IPS-15b (cell line): Measurements from ENCODE around the gene NFATC2.
"Not testable (repeated sequence)": the region's sequence is repeated elsewhere in the genome, so short reads cannot be mapped to it uniquely, and the experiment has no call there.

Experiments
- H3K27me3 ChIP-seq: one replicate; pipeline ENCODE4 v1.6.1; 2013; ENCODE audit warnings: low read length; ENCODE audit not compliant: control insufficient read depth, insufficient read depth
- H3K36me3 ChIP-seq: one replicate; pipeline ENCODE4 v1.6.1; 2013; ENCODE audit warnings: low read length; ENCODE audit not compliant: control insufficient read depth, insufficient read depth
- H3K4me1 ChIP-seq: one replicate; pipeline ENCODE4 v1.6.1; 2013; ENCODE audit warnings: mild to moderate bottlenecking, low read length; ENCODE audit not compliant: control insufficient read depth, insufficient read depth
- H3K4me3 ChIP-seq: one replicate; pipeline ENCODE4 v1.5.1; 2013; ENCODE audit warnings: low read depth, low read length
- H3K9ac ChIP-seq: one replicate; pipeline ENCODE4 v1.6.1; 2013; ENCODE audit warnings: low read depth, mild to moderate bottlenecking, low read length
- H3K9me3 ChIP-seq: one replicate; pipeline ENCODE4 v1.6.1; 2013; ENCODE audit warnings: mild to moderate bottlenecking, low read length; ENCODE audit not compliant: control insufficient read depth, insufficient read depth

The NFATC2 gene

DNA sequence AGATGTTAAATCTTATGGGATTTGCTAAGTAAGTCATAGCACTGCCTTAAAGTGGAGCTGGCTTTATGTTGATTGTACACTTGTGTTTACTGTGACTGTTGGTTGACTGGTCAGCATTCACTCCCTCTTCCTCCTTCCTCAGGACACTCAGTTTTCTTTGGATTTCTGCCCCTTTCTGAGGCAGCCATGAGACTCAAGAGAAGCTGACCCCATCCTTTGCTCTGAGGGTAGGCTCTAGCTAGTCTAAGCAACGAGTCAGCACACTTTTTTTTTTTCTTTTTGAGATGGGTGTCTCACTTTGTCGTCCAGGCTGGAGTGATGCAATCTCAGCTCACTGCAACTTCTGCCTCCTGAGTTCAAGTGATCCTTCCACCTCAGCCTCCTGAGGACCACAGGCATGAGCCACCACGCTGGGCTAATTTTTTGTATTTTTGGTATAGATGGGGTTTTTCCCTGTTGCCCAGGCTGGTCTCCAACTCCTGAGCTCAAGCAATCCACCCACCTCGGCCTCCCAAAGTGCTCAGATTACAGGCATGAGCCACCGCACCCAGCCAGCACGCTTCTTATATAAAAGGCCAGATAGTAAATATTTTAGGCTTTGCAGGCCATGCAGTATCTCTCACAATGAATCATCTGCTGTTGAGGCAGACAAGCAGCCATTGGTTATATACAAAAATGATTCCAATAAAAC lies 191.4 kb downstream of the NFATC2 start:
- no peaks in the 10 kb centered on the region for H3K36me3 ChIP-seq
- no peaks in the 10 kb centered on the region for H3K9me3 ChIP-seq
- peaks cover 7% of the 10 kb centered on the region for H3K27me3 ChIP-seq
- no peak overlapping the region for H3K9ac ChIP-seq
- no peaks in the 10 kb centered on the region for H3K4me1 ChIP-seq
- no peak overlapping the region for H3K4me3 ChIP-seq

DNA sequence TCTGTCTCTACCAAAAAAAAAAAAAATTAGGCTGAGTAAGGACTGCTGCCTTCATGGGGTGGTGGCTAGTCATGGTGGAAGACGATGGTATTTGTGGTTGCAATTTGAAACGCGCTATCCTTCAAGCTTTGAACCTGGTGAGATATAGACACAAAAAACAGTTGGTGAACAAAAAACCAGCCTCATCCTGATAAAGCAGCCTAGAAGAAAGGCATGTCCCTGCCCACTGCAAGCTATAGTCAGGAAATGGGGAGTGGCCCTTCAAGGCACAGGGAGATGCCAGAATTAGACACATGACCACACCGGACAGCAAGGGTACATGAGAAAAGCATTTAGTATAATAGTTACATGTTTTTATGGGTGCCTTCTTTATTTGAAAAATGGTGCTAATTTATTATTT lies 193.6 kb downstream of the NFATC2 start:
- Histone ChIP-seq H3K4me3 (no peak overlapping the region), H3K9me3 (no peaks in the 10 kb centered on the region), H3K9ac (no peak overlapping the region), H3K27me3 (peaks cover 7% of the 10 kb centered on the region), H3K36me3 (no peaks in the 10 kb centered on the region), H3K4me1 (no peaks in the 10 kb centered on the region)

DNA sequence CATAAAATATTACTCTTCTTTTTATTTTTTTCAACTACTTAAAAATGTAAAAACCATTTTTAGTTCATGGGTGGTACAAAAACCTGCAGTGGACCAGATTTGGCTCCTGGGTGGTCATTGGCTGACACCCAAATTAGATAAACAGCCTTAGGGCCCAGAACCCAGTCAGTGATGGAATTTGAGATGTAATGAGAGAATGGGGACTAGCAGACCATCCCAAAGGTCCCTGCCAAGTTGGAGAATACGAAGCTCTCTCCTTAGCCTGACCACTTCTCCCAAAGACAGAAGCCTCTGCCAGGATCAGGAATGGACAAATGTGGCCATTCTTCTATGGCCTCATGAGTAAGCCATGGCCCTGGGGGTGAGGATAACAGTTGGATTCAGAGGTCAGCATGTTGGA lies 194.7 kb downstream of the NFATC2 start:
- Histone ChIP-seq H3K9ac (no peak overlapping the region), H3K27me3 (peaks cover 7% of the 10 kb centered on the region)

DNA sequence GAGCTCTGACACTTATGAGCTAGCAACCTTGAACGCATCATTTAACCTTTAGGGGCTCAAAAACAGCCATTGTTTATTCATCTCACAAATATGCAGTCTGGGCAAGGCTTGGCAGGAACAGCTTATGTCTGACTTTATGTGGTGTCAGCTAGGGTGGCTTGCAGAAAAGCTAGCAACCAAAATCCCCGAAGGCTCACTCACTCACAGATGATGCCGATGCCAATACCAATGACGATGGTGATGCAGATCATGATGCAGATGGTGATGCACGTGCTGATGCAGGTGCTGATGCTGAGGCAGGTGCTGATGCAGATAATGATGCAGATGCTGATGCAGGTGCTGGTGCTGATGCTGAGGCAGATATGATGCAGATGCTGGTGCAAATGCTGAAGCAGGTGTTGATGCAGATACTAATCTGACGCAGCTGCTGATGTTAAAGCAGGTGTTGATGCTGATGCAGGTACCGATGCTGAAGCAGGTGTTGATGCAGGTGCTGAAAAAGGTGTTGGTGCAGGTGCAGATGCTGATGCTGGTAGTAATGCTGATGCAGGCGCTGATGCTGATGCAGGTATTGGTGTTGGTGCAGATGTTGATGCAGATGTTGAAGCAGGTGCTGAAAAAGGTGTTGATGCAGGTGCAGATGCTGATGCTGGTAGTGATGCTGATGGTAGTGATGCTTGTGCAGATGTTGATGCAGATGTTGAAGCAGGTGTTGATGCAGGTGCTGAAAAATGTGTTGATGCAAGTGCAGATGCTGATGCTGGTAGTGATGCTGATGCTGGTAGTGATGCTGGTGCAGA lies 195.6 kb downstream of the NFATC2 start:
- H3K4me3 ChIP-seq = no peak overlapping the region

More for the DNA sequence above, 194.7 kb downstream of the NFATC2 start:
- Histone ChIP-seq H3K9me3 (no peaks in the 10 kb centered on the region), H3K4me1 (no peaks in the 10 kb centered on the region), H3K4me3 (no peak overlapping the region), H3K36me3 (no peaks in the 10 kb centered on the region)

DNA sequence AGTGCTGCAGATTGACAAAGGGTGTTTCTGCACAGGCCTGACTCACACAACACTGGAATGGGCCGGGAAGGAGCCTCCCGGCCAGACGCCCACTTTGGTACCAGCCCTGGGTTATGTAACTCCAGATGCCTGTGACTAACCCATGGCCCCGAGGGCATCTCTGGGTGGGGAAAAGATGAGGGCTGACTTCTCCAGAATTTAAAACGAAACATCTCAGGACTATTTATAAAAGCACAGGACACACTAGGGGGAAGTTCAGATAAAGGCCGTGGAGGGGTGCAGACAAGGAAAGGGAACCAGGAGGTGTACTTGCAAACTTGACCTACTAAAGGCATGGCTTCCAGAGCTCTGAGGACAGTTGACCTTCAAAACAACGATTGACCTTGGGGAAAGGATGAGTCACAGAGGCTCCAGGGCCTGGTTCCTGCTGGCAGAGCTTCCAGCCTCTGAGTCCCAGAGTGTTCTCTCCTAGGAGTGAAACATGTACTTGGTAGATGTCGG lies 196.9 kb downstream of the NFATC2 start:
- H3K27me3 ChIP-seq = peaks cover 7% of the 10 kb centered on the region
- H3K4me1 ChIP-seq = no peaks in the 10 kb centered on the region
- H3K4me3 ChIP-seq = no peak overlapping the region
- no peak overlapping the region for H3K9ac ChIP-seq
- no peaks in the 10 kb centered on the region for H3K9me3 ChIP-seq
- no peaks in the 10 kb centered on the region for H3K36me3 ChIP-seq

More for the DNA sequence above, 195.6 kb downstream of the NFATC2 start:
- H3K4me1 ChIP-seq = no peaks in the 10 kb centered on the region
- H3K27me3 ChIP-seq = peaks cover 7% of the 10 kb centered on the region
- no peaks in the 10 kb centered on the region for H3K9me3 ChIP-seq
- H3K9ac ChIP-seq = no peak overlapping the region
- H3K36me3 ChIP-seq = no peaks in the 10 kb centered on the region

DNA sequence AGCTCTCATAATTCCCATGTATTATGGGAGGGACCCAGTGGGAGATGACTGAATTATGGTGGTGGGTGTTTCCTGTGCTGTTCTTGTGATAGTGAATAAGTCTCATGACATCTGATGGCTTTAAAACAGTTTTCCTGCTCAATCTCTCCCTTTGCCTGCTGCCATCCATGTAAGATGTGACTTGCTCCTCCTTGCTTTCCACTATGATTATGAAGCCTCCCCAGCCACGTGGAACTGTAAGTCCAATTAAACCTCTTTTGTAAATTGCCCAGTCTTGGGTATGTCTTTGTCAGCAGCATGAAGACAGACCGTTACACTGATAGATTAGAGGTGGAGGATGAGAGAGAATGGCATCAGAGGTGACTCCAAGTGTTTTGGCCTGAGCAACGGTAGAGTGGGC lies 198.7 kb downstream of the NFATC2 start:
- H3K9ac ChIP-seq, H3K9me3 ChIP-seq, H3K4me3 ChIP-seq, H3K36me3 ChIP-seq, H3K27me3 ChIP-seq, H3K4me1 ChIP-seq: not testable (repeated sequence)

DNA sequence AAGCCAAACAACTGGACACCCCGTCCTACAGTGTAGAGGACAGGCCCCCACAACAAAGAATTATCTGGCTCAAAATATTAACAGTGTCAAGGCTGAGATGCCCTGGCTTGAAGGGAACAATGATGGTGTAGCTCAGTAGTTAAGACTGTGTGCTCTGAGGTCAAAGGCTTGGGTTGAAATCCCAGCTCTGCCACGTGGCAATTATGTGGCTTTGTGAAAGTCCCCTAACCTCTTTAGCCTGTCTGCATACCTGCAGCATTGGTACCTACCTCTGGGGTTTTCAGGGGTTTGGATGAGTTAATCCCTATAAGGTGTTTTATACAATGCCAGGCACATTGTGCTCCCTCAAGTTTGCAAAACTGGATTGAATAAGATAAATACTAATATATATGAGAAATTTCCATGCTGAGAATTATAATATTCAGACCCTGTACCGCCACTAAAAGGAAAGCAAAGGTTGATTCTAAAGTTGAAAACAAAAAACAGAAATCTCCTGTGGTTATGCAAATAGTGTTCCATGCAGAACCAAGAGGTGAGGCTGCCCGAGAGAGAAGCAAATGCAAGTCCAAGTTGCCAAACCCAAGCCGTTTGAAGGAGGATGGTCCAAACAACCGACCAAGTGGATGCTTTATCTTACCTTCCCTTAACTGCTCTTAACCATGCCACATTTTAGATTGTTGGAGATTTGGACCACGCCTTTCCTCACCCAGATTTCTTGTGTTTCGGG lies 199.8 kb downstream of the NFATC2 start:
- H3K27me3 ChIP-seq = peaks cover 7% of the 10 kb centered on the region
- H3K9me3 ChIP-seq = no peaks in the 10 kb centered on the region
- H3K9ac ChIP-seq = no peak overlapping the region
- no peaks in the 10 kb centered on the region for H3K4me1 ChIP-seq
- no peak overlapping the region for H3K4me3 ChIP-seq
- H3K36me3 ChIP-seq = no peaks in the 10 kb centered on the region

DNA sequence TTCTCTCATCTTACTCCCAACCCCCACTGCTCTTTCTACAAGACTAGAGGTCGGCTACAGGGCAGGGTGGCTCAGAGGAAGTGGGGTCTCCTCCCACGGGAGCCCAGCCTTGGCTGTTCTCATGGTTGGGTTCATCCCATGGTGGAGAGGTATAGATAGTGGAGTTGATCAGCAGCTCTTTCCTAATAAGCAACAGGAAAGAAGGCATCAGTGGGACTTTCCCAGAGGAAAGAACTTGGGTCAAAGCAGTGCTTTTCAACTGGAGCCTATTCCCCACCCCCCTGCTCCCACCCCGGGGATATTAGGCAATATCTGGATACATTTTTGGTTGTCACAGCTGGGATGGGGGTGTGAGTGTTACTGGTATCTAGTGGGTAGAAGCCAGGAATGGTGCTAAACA lies 200.9 kb downstream of the NFATC2 start:
- Histone ChIP-seq H3K9me3 (no peaks in the 10 kb centered on the region), H3K9ac (no peak overlapping the region), H3K4me3 (no peak overlapping the region), H3K36me3 (no peaks in the 10 kb centered on the region), H3K27me3 (no peaks in the 10 kb centered on the region), H3K4me1 (no peaks in the 10 kb centered on the region)

DNA sequence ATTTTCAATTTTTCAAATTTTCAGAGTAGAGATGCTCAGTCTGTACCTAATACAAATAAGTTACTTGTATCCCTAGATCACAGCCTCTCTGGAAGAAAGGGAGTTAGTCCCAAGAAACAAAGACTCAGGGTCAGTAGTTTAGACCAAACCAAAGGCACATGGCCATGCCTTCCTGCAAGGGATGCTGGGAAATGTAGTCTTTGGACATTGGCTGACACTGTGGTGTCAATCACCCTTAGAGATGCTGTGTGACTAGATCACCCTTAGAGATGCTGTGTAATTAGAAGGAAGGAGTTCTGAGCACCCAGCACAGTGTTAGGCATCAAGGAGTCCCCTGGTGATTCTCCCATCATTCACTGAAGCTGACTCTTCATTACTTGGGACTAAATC lies 202.1 kb downstream of the NFATC2 start:
- Histone ChIP-seq H3K36me3 (no peaks in the 10 kb centered on the region), H3K9ac (no peak overlapping the region), H3K4me1 (no peaks in the 10 kb centered on the region), H3K9me3 (no peaks in the 10 kb centered on the region), H3K4me3 (no peak overlapping the region), H3K27me3 (no peaks in the 10 kb centered on the region)

DNA sequence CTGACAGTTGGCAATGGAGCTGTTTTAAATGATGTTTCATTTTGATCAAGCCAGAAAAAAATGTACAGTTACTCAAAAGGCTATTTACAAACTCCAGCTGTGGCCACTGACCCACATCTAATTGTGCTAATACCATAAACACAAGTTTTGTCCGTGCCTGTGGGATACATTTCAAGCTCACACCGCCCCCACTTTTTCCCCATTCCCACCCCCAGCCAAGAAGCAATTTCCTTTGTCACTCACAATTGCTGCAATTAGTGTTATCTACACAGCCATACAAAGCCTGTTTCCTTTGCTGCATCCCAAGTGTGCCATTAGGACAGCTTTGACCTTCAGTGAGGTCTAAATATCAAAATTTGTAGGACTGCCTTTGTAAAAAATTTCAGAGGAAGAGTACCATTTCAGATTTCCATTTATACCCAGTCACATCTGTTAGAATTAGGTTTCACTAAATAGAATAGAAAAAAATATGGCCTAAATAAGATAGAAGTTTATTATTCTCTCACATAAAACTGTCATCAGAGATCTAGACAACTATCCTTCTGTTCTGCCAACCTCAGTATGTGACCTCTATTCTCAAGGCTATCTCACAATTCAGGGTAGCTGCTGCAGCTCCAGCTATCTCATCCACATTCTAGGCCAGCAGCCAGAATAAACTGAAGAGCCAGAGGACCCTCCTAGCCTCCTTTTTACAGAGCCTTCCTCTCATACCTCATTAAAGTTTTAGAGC lies 202.6 kb downstream of the NFATC2 start:
- H3K27me3 ChIP-seq = no peaks in the 10 kb centered on the region
- no peaks in the 10 kb centered on the region for H3K4me1 ChIP-seq
- H3K9ac ChIP-seq = no peak overlapping the region
- no peaks in the 10 kb centered on the region for H3K9me3 ChIP-seq
- H3K36me3 ChIP-seq = no peaks in the 10 kb centered on the region
- no peak overlapping the region for H3K4me3 ChIP-seq

DNA sequence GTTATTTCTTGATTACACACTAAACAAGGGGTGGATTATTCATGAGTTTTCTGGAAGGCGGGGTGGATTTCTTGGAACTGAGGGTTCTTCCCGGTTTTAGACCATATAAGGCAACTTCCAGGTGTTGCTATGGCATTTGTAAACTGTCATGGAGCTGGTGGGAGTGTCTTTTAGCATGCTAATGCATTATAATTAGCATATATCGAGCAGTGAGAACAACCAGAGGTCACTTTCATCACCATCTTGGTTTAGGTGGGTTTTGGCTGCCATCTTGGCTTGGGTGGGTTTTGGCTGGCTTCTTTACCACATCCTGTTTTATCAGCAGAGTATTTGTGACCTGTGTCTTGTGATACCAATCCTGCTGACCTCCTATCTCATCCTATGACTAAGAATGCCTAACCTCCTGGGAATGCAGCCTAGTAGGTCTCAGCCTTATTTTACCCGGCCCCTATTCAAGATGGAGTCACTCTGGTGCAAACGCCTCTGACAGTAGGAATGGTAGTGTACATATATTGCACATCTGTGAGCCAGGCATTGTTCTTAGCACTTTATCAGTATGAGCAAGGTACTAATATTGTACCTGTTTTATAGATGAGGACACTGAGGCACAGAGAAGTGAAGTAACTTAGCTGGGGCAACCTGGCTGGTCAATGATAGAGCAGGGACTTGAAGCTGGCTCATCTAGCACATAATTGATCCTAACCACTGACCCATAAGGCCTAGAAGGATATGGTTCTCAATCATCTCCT lies 203.7 kb downstream of the NFATC2 start:
- Histone ChIP-seq H3K9me3 (no peaks in the 10 kb centered on the region), H3K36me3 (no peaks in the 10 kb centered on the region), H3K9ac (no peak overlapping the region), H3K4me3 (no peak overlapping the region), H3K4me1 (no peaks in the 10 kb centered on the region), H3K27me3 (no peaks in the 10 kb centered on the region)
